ENCODE data around the gene PRDX5. TPM values are rescaled to one million over a fixed set of nuclear protein-coding genes. Genes with fewer than 3 reads are reported as not detected.

PRDX5 gene
- total and polyA plus RNA-seq, 2 experiments from 2014 or later, result 260 to 436 TPM

- in situ Hi-C loops (cut with MboI), result no loop called here
- H2AFZ ChIP-seq, result no peak overlapping the region
- 71 to 76% methylated on average over 18 of the region's 18 CpGs for WGBS, 2 experiments (ENCODE audit: low coverage in 1 of 2, low lambda C conversion rate in 2 of 2, missing lambda C conversion rate in 2 of 2)
These were observed 26.0 kb downstream of the PRDX5 start for GRCh38 chr11:64343767-64344559.

DNA sequence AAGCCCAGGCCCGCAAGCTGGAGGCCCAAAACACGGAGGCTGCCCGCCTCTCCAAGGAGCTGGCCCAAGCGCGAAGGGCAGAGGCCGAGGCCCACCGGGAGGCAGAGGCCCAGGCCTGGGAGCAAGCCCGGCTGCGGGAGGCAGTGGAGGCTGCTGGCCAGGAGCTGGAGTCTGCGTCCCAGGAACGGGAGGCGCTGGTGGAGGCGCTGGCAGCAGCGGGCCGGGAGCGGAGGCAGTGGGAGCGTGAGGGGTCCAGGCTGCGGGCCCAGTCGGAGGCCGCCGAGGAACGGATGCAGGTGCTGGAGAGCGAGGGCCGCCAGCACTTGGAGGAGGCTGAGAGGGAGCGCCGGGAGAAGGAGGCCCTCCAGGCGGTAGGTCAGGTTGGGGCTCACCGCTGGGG lies 26.9 kb downstream of the PRDX5 start:
- Histone ChIP-seq H3K9me3 (ENCODE audit: low read depth) (no peaks in the 10 kb centered on the region), H3K27ac (no peak overlapping the region), H3K9ac (no peak overlapping the region), H3K4me1 (ENCODE audit: insufficient read depth) (no peaks in the 10 kb centered on the region), H3K27me3 (replicated peaks; ENCODE audit: insufficient read depth) (no peaks in the 10 kb centered on the region), H3F3A (ENCODE audit: insufficient read depth) (no peaks in the 10 kb centered on the region), H3K36me3 (ENCODE audit: low read depth) (no peaks in the 10 kb centered on the region), H2AFZ (no peak overlapping the region), H4K20me1 (ENCODE audit: insufficient read depth) (no peaks in the 10 kb centered on the region), H3K4me2 (ENCODE audit: unreplicated experiment) (no peak overlapping the region), H3K79me2 (ENCODE audit: insufficient read depth) (no peaks in the 10 kb centered on the region), H3K4me3 (no peak overlapping the region), H3K9me2 (ENCODE audit: insufficient read depth) (no peaks in the 10 kb centered on the region)
- TF ChIP-seq EZH2phosphoT487 (IDR thresholded peaks at IDR 0.05; ENCODE audit: insufficient read depth, low read depth), result no peak
- TF ChIP-seq EZH2 (IDR thresholded peaks at IDR 0.05; ENCODE audit: insufficient read depth, poor library complexity, severe bottlenecking), result no peak
- 96% methylated on average over 26 to 28 of the region's 28 CpGs for WGBS, 2 experiments (ENCODE audit: low coverage in 1 of 2, low lambda C conversion rate in 2 of 2, missing lambda C conversion rate in 2 of 2)
- DNase-seq, result no peak
- in situ Hi-C loops (cut with MboI), result no loop called here

More at GRCh38 chr11:64343767-64344559, 26.0 kb downstream of the PRDX5 start:
- no peak overlapping the region for H3K4me3 ChIP-seq
- no peaks in the 10 kb centered on the region for H3K9me3 ChIP-seq (ENCODE audit: low read depth)
- H3K27me3 ChIP-seq (replicated peaks; ENCODE audit: insufficient read depth), result no peaks in the 10 kb centered on the region
- H3F3A ChIP-seq (ENCODE audit: insufficient read depth), result no peaks in the 10 kb centered on the region
- H3K4me1 ChIP-seq (ENCODE audit: insufficient read depth), result no peaks in the 10 kb centered on the region
- H4K20me1 ChIP-seq (ENCODE audit: insufficient read depth), result no peaks in the 10 kb centered on the region
- no peak overlapping the region for H3K27ac ChIP-seq
- no peaks in the 10 kb centered on the region for H3K36me3 ChIP-seq (ENCODE audit: low read depth)
- TF ChIP-seq EZH2phosphoT487 (IDR thresholded peaks at IDR 0.05; ENCODE audit: insufficient read depth, low read depth) (no peak), EZH2 (IDR thresholded peaks at IDR 0.05; ENCODE audit: insufficient read depth, poor library complexity, severe bottlenecking) (no peak)
- no peak overlapping the region for H3K4me2 ChIP-seq (ENCODE audit: unreplicated experiment)
- H3K9me2 ChIP-seq (ENCODE audit: insufficient read depth), result no peaks in the 10 kb centered on the region
- H3K9ac ChIP-seq, result no peak overlapping the region
- H3K79me2 ChIP-seq (ENCODE audit: insufficient read depth), result no peaks in the 10 kb centered on the region
- DNase-seq, result peak; percentile 28

- Histone ChIP-seq H3K4me3 (no peak overlapping the region), H3K4me2 (ENCODE audit: unreplicated experiment) (no peak overlapping the region), H3K4me1 (ENCODE audit: insufficient read depth) (no peaks in the 10 kb centered on the region), H3K27me3 (replicated peaks; ENCODE audit: insufficient read depth) (no peaks in the 10 kb centered on the region), H3K9me3 (ENCODE audit: low read depth) (no peaks in the 10 kb centered on the region), H3K9ac (no peak overlapping the region), H3F3A (ENCODE audit: insufficient read depth) (no peaks in the 10 kb centered on the region), H4K20me1 (ENCODE audit: insufficient read depth) (no peaks in the 10 kb centered on the region), H3K79me2 (ENCODE audit: insufficient read depth) (no peaks in the 10 kb centered on the region), H3K36me3 (ENCODE audit: low read depth) (no peaks in the 10 kb centered on the region), H3K27ac (no peak overlapping the region), H2AFZ (no peak overlapping the region), H3K9me2 (ENCODE audit: insufficient read depth) (no peaks in the 10 kb centered on the region)
- in situ Hi-C loops (cut with MboI), result no loop called here
- WGBS, 2 experiments (ENCODE audit: low coverage in 1 of 2, low lambda C conversion rate in 2 of 2, missing lambda C conversion rate in 2 of 2), result 58 to 62% methylated on average over 12 of the region's 12 CpGs
- DNase-seq, result peak; percentile 22
- TF ChIP-seq EZH2phosphoT487 (IDR thresholded peaks at IDR 0.05; ENCODE audit: insufficient read depth, low read depth) (no peak), EZH2 (IDR thresholded peaks at IDR 0.05; ENCODE audit: insufficient read depth, poor library complexity, severe bottlenecking) (no peak)
These were observed 29.4 kb downstream of the PRDX5 start for GRCh38 chr11:64347193-64347867.

DNA sequence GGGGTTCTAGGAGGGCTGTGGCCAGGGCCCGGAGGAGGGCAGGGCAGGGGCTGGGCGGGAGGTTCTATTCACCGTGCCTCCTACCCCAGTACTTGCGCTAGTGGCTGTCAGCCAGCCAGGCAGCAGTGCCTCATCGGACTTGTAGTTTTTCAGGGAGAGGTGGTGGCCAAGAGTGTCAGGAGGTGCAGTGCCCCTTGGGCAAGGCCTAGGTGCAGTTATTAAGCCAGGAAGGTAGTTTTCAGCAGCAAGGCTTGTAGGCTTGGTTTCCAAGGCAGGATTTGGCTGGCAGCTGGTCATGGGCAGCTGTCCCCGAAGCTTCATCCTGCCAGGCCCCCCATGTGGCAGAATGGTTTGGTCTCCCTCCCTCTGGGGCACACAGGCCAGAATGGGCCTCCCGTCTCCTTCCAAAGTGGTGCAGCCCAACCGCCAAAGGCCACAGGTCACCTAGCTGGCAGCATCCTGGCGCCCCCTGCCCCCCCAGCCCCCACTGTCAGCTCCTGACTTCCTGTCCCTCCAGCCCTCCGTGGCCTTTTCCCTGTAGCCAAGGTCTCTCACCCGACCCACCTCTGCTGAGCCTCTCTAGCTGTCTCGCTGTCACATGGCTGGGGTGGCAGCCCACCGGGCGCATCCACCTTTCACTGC lies 30.6 kb downstream of the PRDX5 start:
- WGBS, 2 experiments (ENCODE audit: low coverage in 1 of 2, low lambda C conversion rate in 2 of 2, missing lambda C conversion rate in 2 of 2), result 63 to 64% methylated on average over 14 of the region's 14 CpGs
- no peak for DNase-seq
- in situ Hi-C loops (cut with MboI), result no loop called here

More for the DNA sequence above, 30.6 kb downstream of the PRDX5 start:
- TF ChIP-seq EZH2phosphoT487 (IDR thresholded peaks at IDR 0.05; ENCODE audit: insufficient read depth, low read depth) (no peak), EZH2 (IDR thresholded peaks at IDR 0.05; ENCODE audit: insufficient read depth, poor library complexity, severe bottlenecking) (no peak)
- Histone ChIP-seq H3K36me3 (ENCODE audit: low read depth) (no peaks in the 10 kb centered on the region), H3K9ac (no peak overlapping the region), H3K27ac (no peak overlapping the region), H3K79me2 (ENCODE audit: insufficient read depth) (no peaks in the 10 kb centered on the region), H3K4me2 (ENCODE audit: unreplicated experiment) (no peak overlapping the region), H2AFZ (no peak overlapping the region), H3K9me3 (ENCODE audit: low read depth) (no peaks in the 10 kb centered on the region), H3K27me3 (replicated peaks; ENCODE audit: insufficient read depth) (no peaks in the 10 kb centered on the region), H3K4me1 (ENCODE audit: insufficient read depth) (no peaks in the 10 kb centered on the region), H4K20me1 (ENCODE audit: insufficient read depth) (no peaks in the 10 kb centered on the region), H3F3A (ENCODE audit: insufficient read depth) (no peaks in the 10 kb centered on the region), H3K9me2 (ENCODE audit: insufficient read depth) (no peaks in the 10 kb centered on the region), H3K4me3 (no peak overlapping the region)

Measured in GM23248 (cell line).